Measurements from ENCODE around the gene MAP2K2. TPM values are rescaled to one million over a fixed set of nuclear protein-coding genes. Genes with fewer than 3 reads are reported as not detected.
"Not testable (repeated sequence)": the region's sequence is repeated elsewhere in the genome, so short reads cannot be mapped to it uniquely, and the experiment has no call there.

The MAP2K2 gene
- total RNA-seq, 1 donor from 2014 or later: 155 TPM

DNA sequence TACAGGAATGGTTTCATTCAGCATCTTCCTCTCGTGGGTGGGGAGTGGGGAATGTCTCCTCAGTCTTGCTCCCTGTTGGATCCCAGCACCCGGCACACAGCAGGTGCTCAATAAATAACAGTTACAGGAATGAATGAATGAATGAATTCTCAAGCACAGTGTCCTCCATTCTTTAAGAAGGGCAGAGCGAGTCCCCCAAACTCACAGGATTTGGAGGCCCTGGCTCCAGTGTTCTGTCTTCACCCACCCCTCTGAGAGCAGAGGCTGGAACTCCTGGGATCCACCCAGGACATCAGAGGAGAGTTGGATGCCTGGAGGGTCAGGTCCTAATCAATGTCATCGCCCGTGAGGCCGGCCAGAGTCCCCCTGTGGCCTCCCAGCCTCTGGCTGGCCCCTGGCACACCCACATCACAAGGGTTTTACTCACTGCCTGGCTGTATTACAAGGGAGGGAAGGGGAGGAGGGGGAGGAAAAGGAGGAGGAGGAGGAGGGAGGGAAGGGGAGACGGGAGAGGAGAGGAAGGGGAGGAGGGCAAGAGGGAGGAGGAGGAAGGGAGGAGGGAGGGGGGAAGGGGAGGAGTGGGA, 20.8 kb upstream of the MAP2K2 start:
- intact Hi-C loops (cut with DNase I): loop anchor here (10.0 kb wide), 1 partner anchor 60 kb away; no protein-coding TSS in a partner anchor
- H3K27ac ChIP-seq: no peak overlapping the region

DNA sequence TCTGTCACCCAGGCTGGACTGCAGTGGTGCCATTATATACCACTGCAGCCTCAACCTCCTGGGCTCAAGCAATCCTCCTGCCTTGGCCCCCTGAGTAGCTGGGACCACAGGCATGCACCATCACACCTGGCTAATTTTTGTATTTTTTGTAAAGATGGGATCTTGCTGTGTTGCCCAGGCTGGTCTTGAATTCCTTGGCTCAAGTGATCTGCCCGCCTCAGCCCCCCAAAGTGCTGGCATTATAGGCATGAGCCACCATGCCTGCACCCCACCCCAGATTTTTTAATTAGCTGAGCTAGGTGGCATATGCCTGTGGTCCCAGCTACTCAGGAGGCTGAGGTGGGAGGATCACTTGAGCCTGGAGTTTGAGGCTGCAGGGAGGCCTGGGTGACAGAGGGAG, 19.0 kb upstream of the MAP2K2 start:
- not testable (repeated sequence) for H3K27me3 ChIP-seq

More for the DNA sequence above, 20.8 kb upstream of the MAP2K2 start:
- Histone ChIP-seq H3K9me3 (no peaks in the 10 kb centered on the region), H3K4me3 (no peak overlapping the region), H3K36me3 (no peaks in the 10 kb centered on the region), H3K4me1 (no peaks in the 10 kb centered on the region), H3K27me3 (no peaks in the 10 kb centered on the region)
- TF ChIP-seq CTCF (IDR thresholded peaks at IDR 0.05): no peak
- no peak for DNase-seq (ENCODE audit: low spot score in 2 of 2)

GRCh38 chr19:4140237-4140711, 16.4 kb upstream of the MAP2K2 start:
- Histone ChIP-seq H3K36me3 (no peaks in the 10 kb centered on the region), H3K4me3 (no peak overlapping the region), H3K4me1 (no peaks in the 10 kb centered on the region), H3K9me3 (no peaks in the 10 kb centered on the region), H3K27ac (no peak overlapping the region), H3K27me3 (no peaks in the 10 kb centered on the region)
- TF ChIP-seq CTCF (IDR thresholded peaks at IDR 0.05): peak; percentile 7 to 64 (median 57)
- intact Hi-C loops (cut with DNase I): loop anchor here (10.0 kb wide), 1 partner anchor 65 kb away; no protein-coding TSS in a partner anchor
- DNase-seq (ENCODE audit: low spot score in 2 of 2): no peak

More for the DNA sequence above, 19.0 kb upstream of the MAP2K2 start:
- H3K4me3 ChIP-seq; DNase-seq (ENCODE audit: low spot score in 2 of 2); H3K36me3 ChIP-seq; H3K9me3 ChIP-seq; H3K27ac ChIP-seq; H3K4me1 ChIP-seq: not testable (repeated sequence)
- intact Hi-C loops (cut with DNase I): loop anchor here (10.0 kb wide), 1 partner anchor 62 kb away; no protein-coding TSS in a partner anchor

GRCh38 chr19:4139614-4140236, 15.8 kb upstream of the MAP2K2 start:
- DNase-seq (ENCODE audit: low spot score in 2 of 2): peak; percentile 15 to 82
- TF ChIP-seq CTCF (IDR thresholded peaks at IDR 0.05): peak; percentile 55 to 66 (median 65)
- no peak overlapping the region for H3K4me3 ChIP-seq
- no peak overlapping the region for H3K27ac ChIP-seq
- no peaks in the 10 kb centered on the region for H3K9me3 ChIP-seq
- intact Hi-C loops (cut with DNase I): loop anchor here (10.0 kb wide), 1 partner anchor 65 kb away; no protein-coding TSS in a partner anchor
- H3K4me1 ChIP-seq: no peaks in the 10 kb centered on the region
- H3K36me3 ChIP-seq: no peaks in the 10 kb centered on the region
- no peaks in the 10 kb centered on the region for H3K27me3 ChIP-seq

DNA sequence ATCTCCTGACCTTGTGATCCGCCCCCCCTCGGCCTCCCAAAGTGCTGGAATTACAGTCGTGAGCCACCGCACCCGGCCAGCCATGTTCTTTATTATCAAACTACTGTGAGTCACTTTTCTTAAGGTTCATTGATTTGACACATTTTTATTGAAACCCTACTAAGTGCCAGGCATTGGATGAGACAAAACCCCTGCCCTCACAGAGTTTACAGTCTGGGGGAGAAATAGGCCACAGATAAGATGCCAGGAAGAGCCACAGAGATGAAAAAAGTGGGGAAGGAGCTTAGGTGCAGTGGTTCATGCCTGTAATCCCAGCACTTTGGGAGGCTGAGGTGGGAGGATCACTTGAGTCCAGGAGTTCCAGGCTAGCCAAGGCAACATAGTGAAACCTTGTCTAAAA, 14.5 kb upstream of the MAP2K2 start:
- Histone ChIP-seq H3K4me3 (no peak overlapping the region), H3K9me3 (no peaks in the 10 kb centered on the region), H3K4me1 (no peaks in the 10 kb centered on the region), H3K27ac (no peak overlapping the region), H3K36me3 (no peaks in the 10 kb centered on the region), H3K27me3 (no peaks in the 10 kb centered on the region)
- intact Hi-C loops (cut with DNase I): no loop called here
- no peak for TF ChIP-seq CTCF (IDR thresholded peaks at IDR 0.05)
- no peak for DNase-seq (ENCODE audit: low spot score in 2 of 2)

GRCh38 chr19:4136680-4137088, 12.8 kb upstream of the MAP2K2 start:
- Histone ChIP-seq H3K4me3 (no peak overlapping the region), H3K9me3 (no peaks in the 10 kb centered on the region), H3K36me3 (no peaks in the 10 kb centered on the region), H3K27ac (no peak overlapping the region), H3K4me1 (no peaks in the 10 kb centered on the region), H3K27me3 (no peaks in the 10 kb centered on the region)
- no peak for DNase-seq (ENCODE audit: low spot score in 2 of 2)
- no peak for TF ChIP-seq CTCF (IDR thresholded peaks at IDR 0.05)
- intact Hi-C loops (cut with DNase I): no loop called here

DNA sequence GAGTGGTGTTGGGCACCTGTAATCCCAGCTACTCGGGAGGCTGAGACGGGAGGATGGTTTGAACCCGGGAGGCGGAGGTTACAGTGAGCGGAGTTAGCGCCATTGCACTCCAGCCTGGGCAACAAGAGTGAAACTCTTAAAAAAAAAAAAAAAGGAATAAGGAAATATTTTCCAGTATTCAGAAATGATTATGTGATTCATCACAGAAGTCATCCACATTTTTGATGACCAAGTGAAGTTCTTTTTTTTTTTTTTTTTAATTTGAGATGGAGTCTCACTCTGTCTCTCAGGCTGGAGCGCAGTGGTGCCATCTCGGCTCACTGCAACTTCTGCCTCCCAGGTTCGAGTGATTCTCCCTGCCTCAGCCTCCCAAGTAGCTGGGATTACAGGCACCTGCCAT, 11.5 kb upstream of the MAP2K2 start:
- H3K27ac ChIP-seq; H3K27me3 ChIP-seq; DNase-seq (ENCODE audit: low spot score in 2 of 2); intact Hi-C loops (cut with DNase I); H3K4me3 ChIP-seq; H3K36me3 ChIP-seq; H3K9me3 ChIP-seq; H3K4me1 ChIP-seq: not testable (repeated sequence)
